ENCODE data around the gene RAB8B.
"Not testable (repeated sequence)": the region's sequence is repeated elsewhere in the genome, so short reads cannot be mapped to it uniquely, and the experiment has no call there.

DNA sequence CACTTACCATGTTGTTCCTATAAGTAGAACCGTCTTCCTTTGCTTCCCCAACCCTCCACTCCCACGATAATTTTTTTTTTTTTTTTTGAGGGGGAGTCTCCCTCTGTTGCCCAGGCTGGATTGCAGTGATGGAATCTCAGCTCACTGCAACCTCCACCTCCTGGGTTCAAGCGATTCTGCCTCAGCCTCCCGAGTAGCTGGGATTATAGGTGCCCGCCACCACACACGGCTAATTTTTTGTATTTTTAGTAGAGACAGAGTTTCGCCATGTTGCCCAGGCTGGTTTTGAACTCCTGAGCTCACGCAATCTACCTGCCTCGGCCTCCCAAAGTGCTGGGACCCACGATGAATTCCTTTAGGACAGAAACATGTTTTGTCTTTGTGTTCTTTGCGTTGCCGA, 19.4 kb downstream of the RAB8B start:
- TF ChIP-seq, protein P1, sequence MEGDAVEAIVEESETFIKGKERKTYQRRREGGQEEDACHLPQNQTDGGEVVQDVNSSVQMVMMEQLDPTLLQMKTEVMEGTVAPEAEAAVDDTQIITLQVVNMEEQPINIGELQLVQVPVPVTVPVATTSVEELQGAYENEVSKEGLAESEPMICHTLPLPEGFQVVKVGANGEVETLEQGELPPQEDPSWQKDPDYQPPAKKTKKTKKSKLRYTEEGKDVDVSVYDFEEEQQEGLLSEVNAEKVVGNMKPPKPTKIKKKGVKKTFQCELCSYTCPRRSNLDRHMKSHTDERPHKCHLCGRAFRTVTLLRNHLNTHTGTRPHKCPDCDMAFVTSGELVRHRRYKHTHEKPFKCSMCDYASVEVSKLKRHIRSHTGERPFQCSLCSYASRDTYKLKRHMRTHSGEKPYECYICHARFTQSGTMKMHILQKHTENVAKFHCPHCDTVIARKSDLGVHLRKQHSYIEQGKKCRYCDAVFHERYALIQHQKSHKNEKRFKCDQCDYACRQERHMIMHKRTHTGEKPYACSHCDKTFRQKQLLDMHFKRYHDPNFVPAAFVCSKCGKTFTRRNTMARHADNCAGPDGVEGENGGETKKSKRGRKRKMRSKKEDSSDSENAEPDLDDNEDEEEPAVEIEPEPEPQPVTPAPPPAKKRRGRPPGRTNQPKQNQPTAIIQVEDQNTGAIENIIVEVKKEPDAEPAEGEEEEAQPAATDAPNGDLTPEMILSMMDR (IDR thresholded peaks at IDR 0.05; ENCODE audit: poor library complexity, severe bottlenecking) = not testable (repeated sequence)
- not testable (repeated sequence) for TF ChIP-seq EZH2 (IDR thresholded peaks at IDR 0.05; ENCODE audit: borderline replicate concordance, insufficient read depth, low read length, poor library complexity, severe bottlenecking); MXI1 (conservative IDR thresholded peaks at IDR 0.05; ENCODE audit: poor library complexity, severe bottlenecking)
- TF ChIP-seq, protein P2, sequence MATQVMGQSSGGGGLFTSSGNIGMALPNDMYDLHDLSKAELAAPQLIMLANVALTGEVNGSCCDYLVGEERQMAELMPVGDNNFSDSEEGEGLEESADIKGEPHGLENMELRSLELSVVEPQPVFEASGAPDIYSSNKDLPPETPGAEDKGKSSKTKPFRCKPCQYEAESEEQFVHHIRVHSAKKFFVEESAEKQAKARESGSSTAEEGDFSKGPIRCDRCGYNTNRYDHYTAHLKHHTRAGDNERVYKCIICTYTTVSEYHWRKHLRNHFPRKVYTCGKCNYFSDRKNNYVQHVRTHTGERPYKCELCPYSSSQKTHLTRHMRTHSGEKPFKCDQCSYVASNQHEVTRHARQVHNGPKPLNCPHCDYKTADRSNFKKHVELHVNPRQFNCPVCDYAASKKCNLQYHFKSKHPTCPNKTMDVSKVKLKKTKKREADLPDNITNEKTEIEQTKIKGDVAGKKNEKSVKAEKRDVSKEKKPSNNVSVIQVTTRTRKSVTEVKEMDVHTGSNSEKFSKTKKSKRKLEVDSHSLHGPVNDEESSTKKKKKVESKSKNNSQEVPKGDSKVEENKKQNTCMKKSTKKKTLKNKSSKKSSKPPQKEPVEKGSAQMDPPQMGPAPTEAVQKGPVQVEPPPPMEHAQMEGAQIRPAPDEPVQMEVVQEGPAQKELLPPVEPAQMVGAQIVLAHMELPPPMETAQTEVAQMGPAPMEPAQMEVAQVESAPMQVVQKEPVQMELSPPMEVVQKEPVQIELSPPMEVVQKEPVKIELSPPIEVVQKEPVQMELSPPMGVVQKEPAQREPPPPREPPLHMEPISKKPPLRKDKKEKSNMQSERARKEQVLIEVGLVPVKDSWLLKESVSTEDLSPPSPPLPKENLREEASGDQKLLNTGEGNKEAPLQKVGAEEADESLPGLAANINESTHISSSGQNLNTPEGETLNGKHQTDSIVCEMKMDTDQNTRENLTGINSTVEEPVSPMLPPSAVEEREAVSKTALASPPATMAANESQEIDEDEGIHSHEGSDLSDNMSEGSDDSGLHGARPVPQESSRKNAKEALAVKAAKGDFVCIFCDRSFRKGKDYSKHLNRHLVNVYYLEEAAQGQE (IDR thresholded peaks at IDR 0.05; ENCODE audit: borderline replicate concordance) = not testable (repeated sequence)

Data from neural cell (in vitro differentiated cells).